D721Med (cell line): ENCODE measurements around the gene ZNF341.

Source experiments
- DNase-seq: peaks from one replicate; pipeline ENCODE4 v3.0.0; 2011; ENCODE audit warnings: low spot score; ENCODE audit not compliant: insufficient read length
- FAIRE-seq: peaks from 2 replicates; lab custom pipeline; 2011; peaks lifted over from hg19 to GRCh38; lab: Jason Lieb, UNC
- TF ChIP-seq, protein P1 (sequence below): IDR thresholded peaks from 2 replicates; pipeline ENCODE4 v1.5.1; 2012; ENCODE audit warnings: mild to moderate bottlenecking, control low read depth; ENCODE audit not compliant: insufficient read depth; ENCODE audit errors: missing control alignments

ZNF341 gene

GRCh38 chr20:33724439-33725094 lies 7.2 kb upstream of the ZNF341 start:
- FAIRE-seq (no peak), DNase-seq (no peak)
- TF ChIP-seq, protein P1, sequence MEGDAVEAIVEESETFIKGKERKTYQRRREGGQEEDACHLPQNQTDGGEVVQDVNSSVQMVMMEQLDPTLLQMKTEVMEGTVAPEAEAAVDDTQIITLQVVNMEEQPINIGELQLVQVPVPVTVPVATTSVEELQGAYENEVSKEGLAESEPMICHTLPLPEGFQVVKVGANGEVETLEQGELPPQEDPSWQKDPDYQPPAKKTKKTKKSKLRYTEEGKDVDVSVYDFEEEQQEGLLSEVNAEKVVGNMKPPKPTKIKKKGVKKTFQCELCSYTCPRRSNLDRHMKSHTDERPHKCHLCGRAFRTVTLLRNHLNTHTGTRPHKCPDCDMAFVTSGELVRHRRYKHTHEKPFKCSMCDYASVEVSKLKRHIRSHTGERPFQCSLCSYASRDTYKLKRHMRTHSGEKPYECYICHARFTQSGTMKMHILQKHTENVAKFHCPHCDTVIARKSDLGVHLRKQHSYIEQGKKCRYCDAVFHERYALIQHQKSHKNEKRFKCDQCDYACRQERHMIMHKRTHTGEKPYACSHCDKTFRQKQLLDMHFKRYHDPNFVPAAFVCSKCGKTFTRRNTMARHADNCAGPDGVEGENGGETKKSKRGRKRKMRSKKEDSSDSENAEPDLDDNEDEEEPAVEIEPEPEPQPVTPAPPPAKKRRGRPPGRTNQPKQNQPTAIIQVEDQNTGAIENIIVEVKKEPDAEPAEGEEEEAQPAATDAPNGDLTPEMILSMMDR = no peak

- FAIRE-seq (no peak), DNase-seq (no peak)
- TF ChIP-seq, protein P1 = no peak
Observed at GRCh38 chr20:33725607-33726264, 6.1 kb upstream of the ZNF341 start.

DNA sequence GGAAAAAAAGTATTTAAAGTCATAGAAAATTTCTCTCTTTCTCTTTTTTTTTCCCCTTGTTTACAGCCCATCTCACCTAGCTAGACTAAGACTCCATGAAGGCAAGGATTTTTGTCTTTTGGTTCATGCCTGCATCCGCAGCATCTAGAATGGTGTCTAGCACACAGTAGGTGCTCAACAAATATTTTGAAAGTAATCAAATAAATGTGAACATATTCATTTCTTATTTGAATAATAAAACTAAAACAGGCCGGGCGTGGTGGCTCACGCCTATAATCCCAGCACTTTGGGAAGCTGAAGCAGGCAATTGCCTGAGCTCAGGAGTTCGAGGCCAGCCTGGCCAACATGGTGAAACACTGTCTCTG lies 4.7 kb upstream of the ZNF341 start:
- TF ChIP-seq, protein P1 = no peak
- FAIRE-seq = no peak
- DNase-seq = no peak

DNA sequence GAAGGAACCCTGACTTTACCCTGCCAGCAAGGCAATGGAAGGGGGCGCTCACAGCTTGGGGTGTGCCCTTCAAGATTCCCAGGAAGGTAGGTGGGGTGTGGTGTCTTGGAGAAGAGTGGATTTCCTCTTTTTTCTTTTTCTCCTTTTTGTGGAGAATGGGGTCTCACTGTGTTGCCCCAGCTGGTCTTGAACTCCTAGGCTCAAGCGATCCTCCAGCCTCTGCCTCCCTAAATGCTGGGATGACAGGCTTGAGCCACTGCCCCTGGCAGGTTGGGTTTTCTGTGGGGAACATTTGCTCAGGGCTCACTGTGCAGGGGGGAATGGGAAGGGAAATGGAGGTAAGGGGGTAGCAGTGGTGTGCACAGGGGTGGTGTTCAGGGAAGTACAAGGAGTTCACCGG lies 4.0 kb upstream of the ZNF341 start:
- FAIRE-seq (no peak), DNase-seq (no peak)
- TF ChIP-seq, protein P1 = no peak

DNA sequence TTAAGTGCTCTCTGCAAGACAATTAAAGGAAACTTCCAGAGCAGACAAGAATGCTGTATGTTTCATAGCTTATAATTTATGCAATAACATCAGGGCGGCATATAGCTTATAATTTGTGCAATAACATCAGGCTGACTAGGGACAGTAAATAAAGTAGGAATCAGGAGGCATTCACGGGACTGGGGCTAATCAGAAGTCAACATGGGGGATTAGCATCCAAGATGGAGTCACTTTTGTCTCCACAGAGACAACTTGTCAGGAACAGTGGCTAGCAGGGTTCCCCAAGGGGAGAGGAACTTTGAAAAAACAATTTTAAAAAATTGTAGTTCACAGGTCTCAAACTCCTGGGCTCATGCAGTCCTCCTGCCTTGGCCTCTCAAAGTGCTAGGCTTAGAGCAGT lies 3.3 kb upstream of the ZNF341 start:
- TF ChIP-seq, protein P1 = no peak
- FAIRE-seq = no peak
- DNase-seq = no peak

DNA sequence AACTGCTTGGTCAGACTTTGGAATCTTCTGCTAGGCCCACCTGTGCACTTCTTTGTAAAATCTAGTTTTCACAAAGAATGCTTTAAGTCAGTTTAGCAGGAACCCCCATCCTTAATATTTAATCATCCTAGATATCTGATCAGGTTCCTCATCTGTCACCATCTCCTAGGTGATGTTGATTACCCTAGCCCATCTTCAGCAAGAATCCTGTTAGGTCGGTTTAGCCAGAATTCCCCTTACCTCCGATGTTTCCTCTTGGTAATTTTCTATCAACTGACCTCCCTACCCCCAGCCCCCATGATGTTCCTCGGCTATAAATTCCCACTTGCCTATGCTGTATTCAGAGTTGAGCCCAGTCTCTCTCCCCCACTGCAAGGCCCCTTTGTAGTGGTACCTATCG lies 2.7 kb upstream of the ZNF341 start:
- DNase-seq = no peak
- TF ChIP-seq, protein P1 = no peak
- FAIRE-seq = no peak
